Loucy (cell line): Measurements from ENCODE around the gene RAB8B.

Source experiments
- H2AFZ ChIP-seq: fragments of 200-600 bp; sonication (generic); 2 replicates; pipeline ENCODE4 v1.6.0; 2016; ENCODE audit warnings: antibody characterized with exemption, mild to moderate bottlenecking, low read length, moderate library complexity
- H3F3A ChIP-seq: fragments of 200-600 bp; 2 replicates; pipeline ENCODE4 v1.6.0; 2016; ENCODE audit warnings: antibody characterized with exemption, low read depth, mild to moderate bottlenecking
- H3K27me3 ChIP-seq: fragments of 200-600 bp; sonication (generic); 2 replicates; pipeline ENCODE4 v1.6.1; 2014; ENCODE audit warnings: low read length, mild to moderate bottlenecking; ENCODE audit not compliant: insufficient read depth, poor library complexity, severe bottlenecking
- H3K36me3 ChIP-seq: fragments of 200-600 bp; sonication (generic); 2 replicates; pipeline ENCODE4 v1.6.1; 2016; ENCODE audit warnings: low read length; ENCODE audit not compliant: insufficient read depth
- H3K4me1 ChIP-seq: fragments of 200-600 bp; sonication (generic); 2 replicates; pipeline ENCODE4 v1.5.1; 2014; ENCODE audit warnings: low read length, mild to moderate bottlenecking; ENCODE audit not compliant: insufficient read depth, poor library complexity, severe bottlenecking
- H3K4me2 ChIP-seq: fragments of 200-600 bp; sonication (generic); 2 replicates; pipeline ENCODE4 v1.6.0; 2014; ENCODE audit warnings: antibody characterized with exemption, low read length, low read depth, mild to moderate bottlenecking; ENCODE audit not compliant: poor library complexity, severe bottlenecking
- H3K4me3 ChIP-seq: fragments of 200-600 bp; sonication (generic); 2 replicates; pipeline ENCODE4 v1.5.1; 2014; ENCODE audit warnings: low read length, mild to moderate bottlenecking, mixed read lengths; ENCODE audit not compliant: poor library complexity, severe bottlenecking
- H3K79me2 ChIP-seq: fragments of 200-600 bp; sonication (generic); 2 replicates; pipeline ENCODE4 v1.6.1; 2014; ENCODE audit warnings: low read length; ENCODE audit not compliant: insufficient read depth
- H3K9ac ChIP-seq: fragments of 200-600 bp; sonication (generic); 2 replicates; pipeline ENCODE4 v1.6.0; 2014; ENCODE audit warnings: mild to moderate bottlenecking, low read depth, low read length, moderate library complexity; ENCODE audit not compliant: poor library complexity, severe bottlenecking
- H3K9me2 ChIP-seq: fragments of 200-600 bp; sonication (generic); replicated peaks from 2 replicates; pipeline ENCODE4 v1.6.1; 2016; ENCODE audit warnings: low read depth, low read length, mixed read lengths
- H3K9me3 ChIP-seq: fragments of 200-600 bp; sonication (generic); 2 replicates; pipeline ENCODE4 v1.6.1; 2014; ENCODE audit warnings: mild to moderate bottlenecking, antibody characterized with exemption, low read length, low read depth; ENCODE audit not compliant: insufficient read depth
- H4K20me1 ChIP-seq: fragments of 200-600 bp; sonication (generic); 2 replicates; pipeline ENCODE4 v1.6.0; 2014; ENCODE audit warnings: antibody characterized with exemption, low read length, mild to moderate bottlenecking; ENCODE audit not compliant: insufficient read depth, poor library complexity, severe bottlenecking
- EZH2phosphoT487 ChIP-seq: fragments of 200-600 bp; IDR thresholded peaks from 2 replicates; pipeline ENCODE4 v1.6.1; 2018; ENCODE audit warnings: antibody characterized with exemption, mild to moderate bottlenecking, moderate library complexity, borderline replicate concordance
- TF ChIP-seq, protein P1 (sequence below): fragments of 200-600 bp; sonication (generic); conservative IDR thresholded peaks from 2 replicates; pipeline ENCODE4 v1.5.1; 2014; ENCODE audit warnings: mild to moderate bottlenecking, antibody characterized with exemption, low read length

Gene RAB8B

DNA sequence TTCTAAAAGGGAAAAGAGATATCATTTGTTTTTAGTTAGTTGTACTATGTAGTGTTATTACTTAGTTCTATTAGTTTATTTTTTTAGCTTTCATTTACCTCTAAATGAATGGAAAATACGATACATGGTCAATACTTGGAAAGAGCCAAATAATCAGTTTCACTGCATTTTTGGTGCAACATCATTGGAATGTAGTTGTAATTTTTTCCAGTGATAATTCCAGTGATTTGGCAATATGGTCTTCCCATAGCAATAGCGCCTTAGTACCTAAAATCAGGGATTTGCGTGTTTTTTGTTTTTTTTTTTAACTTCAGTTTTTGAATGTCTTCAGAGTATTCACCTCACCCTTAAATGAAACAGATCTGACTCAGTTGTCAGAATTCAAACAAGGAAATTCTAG is 41.8 kb downstream of the RAB8B start:
- Histone ChIP-seq H4K20me1 (peaks cover 36% of the 10 kb centered on the region), H2AFZ (no peak overlapping the region), H3K27me3 (no peaks in the 10 kb centered on the region), H3K9ac (no peak overlapping the region), H3K4me2 (peak overlapping the region; percentile 57), H3K79me2 (peaks cover 89% of the 10 kb centered on the region), H3K9me2 (no peaks in the 10 kb centered on the region), H3F3A (peaks cover 5% of the 10 kb centered on the region), H3K4me3 (no peak overlapping the region), H3K9me3 (no peaks in the 10 kb centered on the region), H3K4me1 (peaks cover 60% of the 10 kb centered on the region), H3K36me3 (peaks cover 3% of the 10 kb centered on the region; the same call in 1 of the 2 replicates)
- TF ChIP-seq EZH2phosphoT487, result no peak

DNA sequence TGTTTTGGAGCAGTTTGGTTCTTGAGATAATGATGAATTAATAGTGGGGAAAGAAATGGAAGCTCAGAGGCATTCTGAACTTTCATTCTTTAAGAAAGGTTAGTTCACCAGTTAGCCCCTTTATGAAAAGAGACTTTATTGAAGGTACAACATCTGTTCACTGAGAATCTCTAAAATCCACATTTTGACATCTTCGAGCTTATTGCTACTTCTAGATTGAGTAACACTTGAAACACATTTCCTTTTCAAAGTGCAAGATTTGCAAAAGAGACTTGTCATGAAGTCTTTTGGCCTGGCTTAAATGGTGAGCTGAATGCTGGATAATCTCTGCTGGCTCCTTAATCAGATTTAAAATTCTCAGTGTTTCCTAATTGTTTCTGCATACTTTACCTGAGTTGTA is 42.3 kb downstream of the RAB8B start:
- no peak overlapping the region for H3K4me3 ChIP-seq
- H3K36me3 ChIP-seq, result no peaks in the 10 kb centered on the region; the same call in 1 of the 2 replicates
- peak overlapping the region; percentile 57 for H3K4me2 ChIP-seq
- H3F3A ChIP-seq, result peaks cover 5% of the 10 kb centered on the region
- peaks cover 56% of the 10 kb centered on the region for H3K4me1 ChIP-seq
- H4K20me1 ChIP-seq, result peaks cover 37% of the 10 kb centered on the region
- H3K79me2 ChIP-seq, result peaks cover 87% of the 10 kb centered on the region
- H3K9ac ChIP-seq, result no peak overlapping the region
- H3K9me2 ChIP-seq, result no peaks in the 10 kb centered on the region
- no peaks in the 10 kb centered on the region for H3K27me3 ChIP-seq
- TF ChIP-seq, protein P1, sequence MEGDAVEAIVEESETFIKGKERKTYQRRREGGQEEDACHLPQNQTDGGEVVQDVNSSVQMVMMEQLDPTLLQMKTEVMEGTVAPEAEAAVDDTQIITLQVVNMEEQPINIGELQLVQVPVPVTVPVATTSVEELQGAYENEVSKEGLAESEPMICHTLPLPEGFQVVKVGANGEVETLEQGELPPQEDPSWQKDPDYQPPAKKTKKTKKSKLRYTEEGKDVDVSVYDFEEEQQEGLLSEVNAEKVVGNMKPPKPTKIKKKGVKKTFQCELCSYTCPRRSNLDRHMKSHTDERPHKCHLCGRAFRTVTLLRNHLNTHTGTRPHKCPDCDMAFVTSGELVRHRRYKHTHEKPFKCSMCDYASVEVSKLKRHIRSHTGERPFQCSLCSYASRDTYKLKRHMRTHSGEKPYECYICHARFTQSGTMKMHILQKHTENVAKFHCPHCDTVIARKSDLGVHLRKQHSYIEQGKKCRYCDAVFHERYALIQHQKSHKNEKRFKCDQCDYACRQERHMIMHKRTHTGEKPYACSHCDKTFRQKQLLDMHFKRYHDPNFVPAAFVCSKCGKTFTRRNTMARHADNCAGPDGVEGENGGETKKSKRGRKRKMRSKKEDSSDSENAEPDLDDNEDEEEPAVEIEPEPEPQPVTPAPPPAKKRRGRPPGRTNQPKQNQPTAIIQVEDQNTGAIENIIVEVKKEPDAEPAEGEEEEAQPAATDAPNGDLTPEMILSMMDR, result no peak
- no peak for TF ChIP-seq EZH2phosphoT487
- H2AFZ ChIP-seq, result no peak overlapping the region
- H3K9me3 ChIP-seq, result no peaks in the 10 kb centered on the region

DNA sequence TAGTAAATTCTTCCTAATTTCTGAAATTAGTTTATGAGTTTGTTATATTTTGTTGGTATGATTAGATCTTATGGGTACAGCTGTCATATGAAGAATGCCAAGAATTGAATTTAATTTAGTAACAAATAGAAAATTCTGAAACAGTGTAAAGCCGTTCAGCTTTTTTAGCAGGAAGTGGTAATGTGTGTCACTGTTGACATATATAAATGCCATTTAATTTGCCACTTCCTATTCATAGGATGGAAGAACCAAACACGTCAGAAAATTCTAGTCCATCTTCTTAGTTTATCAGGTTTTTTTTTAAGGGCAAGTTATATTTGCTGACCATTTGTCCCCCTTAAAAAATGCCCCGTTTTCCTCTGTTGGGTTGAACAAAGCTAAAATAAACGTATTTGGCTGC is 43.0 kb downstream of the RAB8B start:
- H3K4me1 ChIP-seq, result peaks cover 53% of the 10 kb centered on the region
- no peaks in the 10 kb centered on the region for H3K36me3 ChIP-seq
- H3K4me2 ChIP-seq, result peak overlapping the region; percentile 57
- no peak for TF ChIP-seq EZH2phosphoT487
- TF ChIP-seq, protein P1, result no peak
- peaks cover 5% of the 10 kb centered on the region for H3F3A ChIP-seq
- peaks cover 87% of the 10 kb centered on the region for H3K79me2 ChIP-seq
- no peak overlapping the region for H3K9ac ChIP-seq
- H3K9me3 ChIP-seq, result no peaks in the 10 kb centered on the region
- H3K4me3 ChIP-seq, result peak overlapping the region; percentile 38
- H4K20me1 ChIP-seq, result peaks cover 44% of the 10 kb centered on the region
- no peak overlapping the region for H2AFZ ChIP-seq
- no peaks in the 10 kb centered on the region for H3K27me3 ChIP-seq
- H3K9me2 ChIP-seq, result no peaks in the 10 kb centered on the region

DNA sequence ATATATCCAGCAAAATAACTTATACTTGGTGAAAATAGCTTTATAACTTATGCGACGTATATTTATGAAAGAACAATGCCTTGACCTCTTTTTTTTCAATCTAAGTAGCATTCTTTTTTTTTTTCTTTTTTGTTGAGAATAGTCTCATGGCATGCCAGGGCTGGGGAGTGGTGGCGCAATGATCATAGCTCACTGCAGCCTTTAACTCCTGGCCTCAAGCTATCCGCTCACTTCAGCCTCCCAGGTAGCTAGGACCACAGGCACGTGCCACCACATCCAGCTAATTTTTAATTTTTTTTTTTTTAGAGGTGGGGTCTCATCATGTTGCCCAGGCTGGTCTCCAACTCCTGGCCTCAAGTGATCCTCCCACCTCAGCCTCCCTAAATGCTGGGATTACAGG is 43.5 kb downstream of the RAB8B start:
- peak overlapping the region; percentile 57 for H3K4me2 ChIP-seq
- TF ChIP-seq, protein P1, result no peak
- TF ChIP-seq EZH2phosphoT487, result no peak
- H2AFZ ChIP-seq, result no peak overlapping the region
- no peaks in the 10 kb centered on the region for H3K27me3 ChIP-seq
- H3K9ac ChIP-seq, result no peak overlapping the region
- peaks cover 5% of the 10 kb centered on the region for H3F3A ChIP-seq
- H3K4me3 ChIP-seq, result no peak overlapping the region
- H3K79me2 ChIP-seq, result peaks cover 87% of the 10 kb centered on the region
- H4K20me1 ChIP-seq, result peaks cover 47% of the 10 kb centered on the region
- H3K4me1 ChIP-seq, result peaks cover 51% of the 10 kb centered on the region
- no peaks in the 10 kb centered on the region; the same call in 1 of the 2 replicates for H3K36me3 ChIP-seq
- H3K9me2 ChIP-seq, result no peaks in the 10 kb centered on the region
- H3K9me3 ChIP-seq, result no peaks in the 10 kb centered on the region
